Measurements from ENCODE around the gene ZSWIM5.
"Not testable (repeated sequence)": the region's sequence is repeated elsewhere in the genome, so short reads cannot be mapped to it uniquely, and the experiment has no call there.

ZSWIM5 gene

GRCh38 chr1:45205910-45206721 lies at the start of gene ZSWIM5:
ZSWIM5 (minus strand) TSS chr1:45206605; CDS start chr1:45206350, 255 bp downstream.
- peak; percentile 55 for DNase-seq (ENCODE audit: low read depth)

GRCh38 chr1:45254490-45254889 lies 48.1 kb upstream of the ZSWIM5 start:
- no peak for DNase-seq (ENCODE audit: low read depth)

GRCh38 chr1:45250544-45250943 lies 44.1 kb upstream of the ZSWIM5 start:
- DNase-seq (ENCODE audit: low read depth): no peak

GRCh38 chr1:45248004-45248403 lies 41.6 kb upstream of the ZSWIM5 start:
- DNase-seq (ENCODE audit: low read depth): not testable (repeated sequence)

GRCh38 chr1:45246760-45247159 lies 40.4 kb upstream of the ZSWIM5 start:
- DNase-seq (ENCODE audit: low read depth): no peak

GRCh38 chr1:45246359-45246758 lies 40.0 kb upstream of the ZSWIM5 start:
- not testable (repeated sequence) for DNase-seq (ENCODE audit: low read depth)

GRCh38 chr1:45244660-45245059 lies 38.3 kb upstream of the ZSWIM5 start:
- no peak for DNase-seq (ENCODE audit: low read depth)

GRCh38 chr1:45243476-45244343 lies 37.3 kb upstream of the ZSWIM5 start:
- DNase-seq (ENCODE audit: low read depth): no peak

GRCh38 chr1:45238846-45239245 lies 32.4 kb upstream of the ZSWIM5 start:
- DNase-seq (ENCODE audit: low read depth): no peak

GRCh38 chr1:45236136-45236535 lies 29.7 kb upstream of the ZSWIM5 start:
- DNase-seq (ENCODE audit: low read depth): no peak

- DNase-seq (ENCODE audit: low read depth): no peak
These were observed 24.1 kb upstream of the ZSWIM5 start for GRCh38 chr1:45230537-45230936.

GRCh38 chr1:45225598-45225997 lies 19.2 kb upstream of the ZSWIM5 start:
- no peak for DNase-seq (ENCODE audit: low read depth)

GRCh38 chr1:45223710-45224109 lies 17.3 kb upstream of the ZSWIM5 start:
- DNase-seq (ENCODE audit: low read depth): not testable (repeated sequence)

- DNase-seq (ENCODE audit: low read depth): no peak
These were observed 15.3 kb upstream of the ZSWIM5 start for GRCh38 chr1:45221716-45222115.

GRCh38 chr1:45216861-45217260 lies 10.5 kb upstream of the ZSWIM5 start:
- no peak for DNase-seq (ENCODE audit: low read depth)

GRCh38 chr1:45216200-45216541 lies 9.8 kb upstream of the ZSWIM5 start:
- no peak for DNase-seq (ENCODE audit: low read depth)

GRCh38 chr1:45215485-45216199 lies 9.2 kb upstream of the ZSWIM5 start:
- DNase-seq (ENCODE audit: low read depth): no peak

- no peak for DNase-seq (ENCODE audit: low read depth)
These were observed 7.5 kb upstream of the ZSWIM5 start for GRCh38 chr1:45213892-45214291.

- DNase-seq (ENCODE audit: low read depth): no peak
These were observed 4.7 kb upstream of the ZSWIM5 start for GRCh38 chr1:45211076-45211475.

- no peak for DNase-seq (ENCODE audit: low read depth)
These were observed 611 bp upstream of the ZSWIM5 start for GRCh38 chr1:45206808-45207623.
